H1 (cell line): ENCODE results near the gene FBXO7. TPM values are rescaled to one million over a fixed set of nuclear protein-coding genes. Genes with fewer than 3 reads are reported as not detected.

Experiments
- ASH2L ChIP-seq: fragments of 200-600, 300-600 bp; sonication (generic); IDR thresholded peaks from one replicate; pipeline ENCODE4 v1.7.1; 2017; ENCODE audit warnings: low read length
- BACH1 ChIP-seq: IDR thresholded peaks from 2 replicates; pipeline ENCODE4 v1.6.1; 2012; ENCODE audit warnings: low read length, improper control_type of control experiment
- BCL11A ChIP-seq, 2 experiments: IDR thresholded peaks; one replicate each; pipeline ENCODE4 v1.6.1; 2011; ENCODE audit warnings: low read depth in 2 of 2, low read length in 2 of 2, mild to moderate bottlenecking in 2 of 2
- GTF2F1 ChIP-seq: IDR thresholded peaks from 2 replicates; pipeline ENCODE4 v1.6.1; 2012; ENCODE audit warnings: low read depth, low read length, improper control_type of control experiment, borderline replicate concordance
- JUND ChIP-seq: IDR thresholded peaks from 2 replicates; pipeline ENCODE4 v1.6.1; 2011; ENCODE audit warnings: mild to moderate bottlenecking, improper control_type of control experiment, low read length
- KDM5A ChIP-seq: fragments of 200-600 bp; IDR thresholded peaks from 2 replicates; pipeline ENCODE4 v1.7.1; 2012; ENCODE audit warnings: mild to moderate bottlenecking, low read length, inconsistent platforms, mixed read lengths
- MAFK ChIP-seq: IDR thresholded peaks from 2 replicates; pipeline ENCODE4 v1.6.1; 2012; ENCODE audit warnings: low read depth, mild to moderate bottlenecking, improper control_type of control experiment, low read length
- NRF1 ChIP-seq: IDR thresholded peaks from 2 replicates; pipeline ENCODE4 v1.6.1; 2011; ENCODE audit warnings: mild to moderate bottlenecking, low read depth, low read length, improper control_type of control experiment
- POLR2AphosphoS5 ChIP-seq: IDR thresholded peaks from 2 replicates; pipeline ENCODE4 v1.6.1; 2011; ENCODE audit warnings: low read depth, low read length
- RAD21 ChIP-seq, 2 experiments: IDR thresholded peaks in 1 of 2; conservative IDR thresholded peaks in 1 of 2; 2 replicates each; pipeline ENCODE4 v1.6.1; 2011; ENCODE audit warnings: low read depth in 2 of 2, low read length in 2 of 2, improper control_type of control experiment in 1 of 2, inconsistent platforms in 1 of 2, mild to moderate bottlenecking in 1 of 2, moderate library complexity in 1 of 2
- RNF2 ChIP-seq: fragments of 200-900, 300-1000 bp; sonication (generic); IDR thresholded peaks from 2 replicates; pipeline ENCODE4 v1.7.1; 2016; ENCODE audit warnings: borderline replicate concordance, low read depth, mild to moderate bottlenecking, antibody characterized with exemption, low read length; ENCODE audit not compliant: poor library complexity, severe bottlenecking; ENCODE audit errors: missing control alignments
- SP1 ChIP-seq: IDR thresholded peaks from 2 replicates; pipeline ENCODE4 v1.6.1; 2011; ENCODE audit warnings: low read depth, low read length
- SP2 ChIP-seq: IDR thresholded peaks from 2 replicates; pipeline ENCODE4 v1.6.1; 2012; ENCODE audit warnings: mild to moderate bottlenecking, low read length, inconsistent platforms
- SP4 ChIP-seq: IDR thresholded peaks from 2 replicates; pipeline ENCODE4 v1.6.1; 2012; ENCODE audit warnings: low read length, inconsistent platforms
- SRF ChIP-seq: IDR thresholded peaks from 2 replicates; pipeline ENCODE4 v1.6.1; 2011; ENCODE audit warnings: mild to moderate bottlenecking, low read depth, low read length, moderate library complexity
- TAF1 ChIP-seq: IDR thresholded peaks from 2 replicates; pipeline ENCODE4 v1.6.1; 2011; ENCODE audit warnings: mild to moderate bottlenecking, low read depth, low read length
- polyA plus RNA-seq, 7 experiments: library from polyadenylated mRNA; depleted of rRNA in 3 of 7; stranded (reverse) in 5 of 7; unstranded in 2 of 7; fragments of >200 nt in 5 of 7; fragments of 200-250 nt in 2 of 7; gene quantifications; 1 replicate in 5 of 7; 2 replicates in 1 of 7; 4 replicates in 1 of 7; pipeline versions ENCODE4 v1.2.1 to v1.2.3, GENCODE V29; 2011 to 2013; ENCODE audit warnings: missing spikeins in 2 of 7, mixed read lengths in 2 of 7
- total RNA-seq: library from RNA; stranded (reverse); fragmentation: NEBNext Ultra II Directional; extraction: Animal tissue kit (Norgen Biotek cat#: 25700); gene quantifications from 2 replicates; pipeline ENCODE4 v1.2.1, GENCODE V29; 2021
- TF ChIP-seq, protein P1 (sequence below): IDR thresholded peaks from 2 replicates; pipeline ENCODE4 v1.6.1; 2011; ENCODE audit warnings: low read depth, mild to moderate bottlenecking, low read length; ENCODE audit not compliant: insufficient read depth
- TF ChIP-seq, protein P2 (sequence below), 3 experiments: IDR thresholded peaks; 1 replicate in 2 of 3; 2 replicates in 1 of 3; pipeline versions ENCODE4 v1.5.1 to v1.6.1; 2011; ENCODE audit warnings: low read length in 3 of 3, mild to moderate bottlenecking in 3 of 3, inconsistent platforms in 2 of 3, low read depth in 1 of 3, moderate library complexity in 1 of 3; ENCODE audit not compliant: insufficient read depth in 1 of 3; ENCODE audit errors: control extremely low read depth in 1 of 3

Gene FBXO7
- total and polyA plus RNA-seq, 2 of the 8 experiments (the other 6 are each of a cell fraction or from before 2014, with no cell fraction given): 62.7 to 76.1 TPM

DNA sequence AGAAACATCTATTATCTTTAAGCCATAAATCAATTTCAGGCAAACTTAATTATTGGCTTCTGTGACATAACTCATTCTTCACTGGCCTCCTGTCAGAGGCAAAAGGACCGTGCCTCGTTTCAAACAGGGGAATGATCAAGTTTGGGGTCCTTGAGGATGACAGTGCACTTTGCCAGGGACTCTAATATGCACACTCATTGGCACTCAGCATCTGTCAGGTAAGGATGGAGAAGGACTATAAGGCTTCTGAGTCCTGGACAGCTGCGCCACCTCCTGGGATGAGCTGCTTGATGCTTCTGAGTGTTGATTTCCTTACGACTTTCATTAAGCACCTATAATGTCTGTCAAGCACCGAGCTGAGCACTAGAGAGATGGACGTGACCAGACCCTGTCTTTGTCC, 30.5 kb upstream of the FBXO7 start (continued):
- TF ChIP-seq, protein P1, sequence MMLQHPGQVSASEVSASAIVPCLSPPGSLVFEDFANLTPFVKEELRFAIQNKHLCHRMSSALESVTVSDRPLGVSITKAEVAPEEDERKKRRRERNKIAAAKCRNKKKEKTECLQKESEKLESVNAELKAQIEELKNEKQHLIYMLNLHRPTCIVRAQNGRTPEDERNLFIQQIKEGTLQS: no peak
- TF ChIP-seq TAF1 (no peak), KDM5A (no peak), NRF1 (no peak), POLR2AphosphoS5 (no peak), SP2 (no peak), GTF2F1 (no peak), BCL11A (IDR thresholded peaks at IDR 0.05; ENCODE audit: low read depth in 2 of 2, low read length in 2 of 2) (no peak), SRF (no peak), BACH1 (peak; percentile 90), JUND (no peak), SP1 (no peak), RNF2 (no peak), RAD21 (IDR thresholded peaks at IDR 0.05 in 1 of 2, conservative IDR thresholded peaks at IDR 0.05 in 1 of 2; ENCODE audit: low read depth in 2 of 2, low read length in 2 of 2) (peak; percentile 55 to 69), SP4 (no peak), MAFK (peak; percentile 39; the same call in 1 of the 2 replicates), ASH2L (no peak)
- TF ChIP-seq, protein P2, sequence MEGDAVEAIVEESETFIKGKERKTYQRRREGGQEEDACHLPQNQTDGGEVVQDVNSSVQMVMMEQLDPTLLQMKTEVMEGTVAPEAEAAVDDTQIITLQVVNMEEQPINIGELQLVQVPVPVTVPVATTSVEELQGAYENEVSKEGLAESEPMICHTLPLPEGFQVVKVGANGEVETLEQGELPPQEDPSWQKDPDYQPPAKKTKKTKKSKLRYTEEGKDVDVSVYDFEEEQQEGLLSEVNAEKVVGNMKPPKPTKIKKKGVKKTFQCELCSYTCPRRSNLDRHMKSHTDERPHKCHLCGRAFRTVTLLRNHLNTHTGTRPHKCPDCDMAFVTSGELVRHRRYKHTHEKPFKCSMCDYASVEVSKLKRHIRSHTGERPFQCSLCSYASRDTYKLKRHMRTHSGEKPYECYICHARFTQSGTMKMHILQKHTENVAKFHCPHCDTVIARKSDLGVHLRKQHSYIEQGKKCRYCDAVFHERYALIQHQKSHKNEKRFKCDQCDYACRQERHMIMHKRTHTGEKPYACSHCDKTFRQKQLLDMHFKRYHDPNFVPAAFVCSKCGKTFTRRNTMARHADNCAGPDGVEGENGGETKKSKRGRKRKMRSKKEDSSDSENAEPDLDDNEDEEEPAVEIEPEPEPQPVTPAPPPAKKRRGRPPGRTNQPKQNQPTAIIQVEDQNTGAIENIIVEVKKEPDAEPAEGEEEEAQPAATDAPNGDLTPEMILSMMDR (IDR thresholded peaks at IDR 0.05; ENCODE audit: control extremely low read depth in 1 of 3, insufficient read depth in 1 of 3, low read depth in 1 of 3, low read length in 3 of 3): peak; percentile 38 to 55 (median 38); a peak in 3 of 4 replicates
